Motor neuron (in vitro differentiated cells): ENCODE results near the gene CLDN12. TPM values are rescaled to one million over a fixed set of nuclear protein-coding genes. Genes with fewer than 3 reads are reported as not detected.

Source experiments
- ATAC-seq, 8 experiments: fragments of 200-7000 bp; cut with Tn5 transposase; replicated peaks in 6 of 8; 2 replicates each; pipeline ENCODE4 v1.8.0; 2021; ENCODE audit warnings: mild to moderate bottlenecking in 8 of 8, moderate library complexity in 8 of 8
- H3K27ac ChIP-seq, 2 donors: fragments of 250-450 bp; sonication (Bioruptor Pico); 2 replicates each; pipeline ENCODE4 v1.9.0; 2021; ENCODE audit warnings: antibody characterized with exemption in 2 of 2, mild to moderate bottlenecking in 2 of 2, moderate library complexity in 1 of 2
- H3K4me1 ChIP-seq, 2 donors: fragments of 250-450 bp; sonication (Bioruptor Pico); replicated peaks in 1 of 2; 2 replicates each; pipeline ENCODE4 v1.6.1; 2021; ENCODE audit warnings: antibody characterized with exemption in 2 of 2, mild to moderate bottlenecking in 2 of 2, moderate library complexity in 1 of 2
- H3K4me3 ChIP-seq, 5 donors: fragments of 250-450 bp; sonication (Bioruptor Pico); 2 replicates each; pipeline ENCODE4 v1.9.0; 2021; ENCODE audit warnings: antibody characterized with exemption in 5 of 5, mild to moderate bottlenecking in 5 of 5, moderate library complexity in 4 of 5
- WGBS, 10 experiments: fragments of 450-650 bp; shearing (Covaris generic); methylation state at CpG; one replicate each; pipeline ENCODE4 v1.0.0; 2022; 5-methylcytosine and 5-hydroxymethylcytosine counted together
- in situ Hi-C, 9 experiments: fragments of 400-800 bp; cut with MboI; loops; one replicate each; pipeline ENCODE4 v1.15.0; 2021; ENCODE audit warnings: low sequenced_read_pairs in 9 of 9, low pct_unique_long_range_greater_than_20kb in 2 of 9; ENCODE audit not compliant: unreplicated experiment in 9 of 9
- total RNA-seq, 8 experiments: library from RNA; unstranded; fragments of 300-600 nt; gene quantifications; 2 replicates each; pipeline versions ENCODE4 v1.2.3 to v1.2.4, GENCODE V29; 2022

CLDN12 gene
- 10 to 100 TPM; 28.4 to 55.1 (median 30.9) TPM for total RNA-seq

DNA sequence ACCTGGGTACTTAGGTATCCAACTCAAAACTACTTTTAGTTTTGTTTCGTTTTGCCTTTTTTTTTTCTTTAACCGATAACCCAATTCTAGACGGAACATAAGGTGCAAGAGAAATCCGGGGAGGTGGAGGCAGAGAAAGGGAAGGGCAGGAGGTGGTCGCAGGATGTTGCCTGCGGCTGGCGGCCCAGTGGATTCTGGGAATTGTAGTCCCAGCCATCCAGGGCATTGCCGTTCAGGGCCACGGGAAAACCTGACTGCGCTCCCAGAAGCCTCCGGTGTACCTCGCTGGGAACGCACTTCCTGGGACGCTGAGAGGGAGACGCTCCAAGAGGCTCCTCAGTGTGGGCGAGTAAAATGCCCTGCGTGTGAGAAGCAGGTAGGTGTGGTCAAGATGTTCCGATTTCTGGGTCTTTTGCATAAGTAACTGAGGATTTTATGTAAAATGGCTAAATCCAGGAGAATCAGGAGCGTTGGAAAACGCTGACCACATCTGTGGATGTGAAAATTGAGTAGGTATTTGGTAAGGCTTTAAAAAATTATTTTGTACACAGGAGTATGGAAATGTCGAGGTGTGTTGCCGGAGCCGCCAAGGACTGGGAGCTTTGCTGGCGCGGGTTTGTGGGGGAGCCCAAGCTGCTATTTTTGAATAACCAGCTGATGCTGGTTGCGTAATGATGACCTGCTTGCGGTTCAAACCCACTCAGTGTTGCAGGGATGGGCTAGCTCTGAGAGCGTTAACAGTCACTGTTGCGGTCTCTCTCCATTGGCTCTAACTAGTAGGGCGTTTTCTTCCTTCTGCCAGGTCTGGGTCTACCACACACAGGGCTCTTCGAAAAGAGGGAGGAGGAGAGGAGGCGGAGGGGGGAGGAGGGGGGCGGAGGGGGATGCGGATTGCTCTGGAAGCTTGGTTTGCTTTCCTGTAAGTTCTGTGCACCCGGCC, at the start of gene CLDN12:
TSS of gene CLDN12 (plus strand) at position 288 of the 940 bp plus-strand sequence. CDS start 9,216 bp downstream, outside the sequence.
- peaks cover 3 to 7% of the 10 kb centered on the region in 2 donors for H3K4me1 ChIP-seq
- WGBS, 10 experiments, result 0 to 4% (median 0%) methylated on average over 1 to 17 of the region's 35 CpGs
- H3K27ac ChIP-seq, result peak within 1 kb of the TSS; percentile 78 to 82
- peak; percentile 91 to 97 (median 95) for ATAC-seq
- H3K4me3 ChIP-seq, result peak within 1 kb of the TSS; percentile 54 to 60 (median 60)
- in situ Hi-C loops, result loop anchor here in 1 of 9 experiments (25.0 kb wide), 1 partner anchor 241 kb away; the partner anchor contains the start of gene STEAP1

- in situ Hi-C loops, result no loop called here
- H3K4me3 ChIP-seq, result no peak overlapping the region
- no peak overlapping the region for H3K27ac ChIP-seq
- 0 to 100% (median 87%) methylated on average over 1 of the region's 1 CpG; no CpG with 5 or more reads in 2 of the 10 experiments for WGBS, 10 experiments
- H3K4me1 ChIP-seq, result no peaks in the 10 kb centered on the region
- ATAC-seq, result no peak
Observed at GRCh38 chr7:90383422-90383821, 19.8 kb upstream of the CLDN12 start.

DNA sequence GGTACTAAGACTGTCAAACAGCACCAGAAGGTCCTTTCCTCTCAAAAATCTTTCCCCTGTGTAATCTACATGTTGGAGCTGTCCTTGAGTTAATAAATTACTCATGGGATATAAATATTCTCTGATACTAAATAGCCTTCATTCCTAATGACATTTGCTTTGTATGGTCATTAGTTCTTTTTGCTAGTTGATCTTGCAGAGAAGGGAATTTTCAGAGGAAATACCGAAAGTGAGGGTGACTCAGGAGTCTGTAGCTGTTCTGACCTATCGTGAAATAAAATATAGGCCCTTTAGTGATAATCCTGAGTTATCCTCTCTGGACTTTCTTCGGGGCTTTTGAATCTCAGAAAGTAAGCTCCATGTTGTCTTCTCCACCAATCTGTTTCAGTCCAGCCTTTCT, 19.4 kb upstream of the CLDN12 start:
- in situ Hi-C loops, result no loop called here
- Histone ChIP-seq H3K4me3 (no peak overlapping the region), H3K4me1 (no peaks in the 10 kb centered on the region), H3K27ac (no peak overlapping the region)
- 13 to 100% (median 100%) methylated on average over 1 to 3 of the region's 3 CpGs; no CpG with 5 or more reads in 1 of the 10 experiments for WGBS, 10 experiments
- no peak for ATAC-seq

GRCh38 chr7:90384433-90384832, 18.8 kb upstream of the CLDN12 start:
- no peak overlapping the region for H3K27ac ChIP-seq
- H3K4me1 ChIP-seq, result no peaks in the 10 kb centered on the region
- in situ Hi-C loops, result no loop called here
- H3K4me3 ChIP-seq, result no peak overlapping the region
- no peak for ATAC-seq

DNA sequence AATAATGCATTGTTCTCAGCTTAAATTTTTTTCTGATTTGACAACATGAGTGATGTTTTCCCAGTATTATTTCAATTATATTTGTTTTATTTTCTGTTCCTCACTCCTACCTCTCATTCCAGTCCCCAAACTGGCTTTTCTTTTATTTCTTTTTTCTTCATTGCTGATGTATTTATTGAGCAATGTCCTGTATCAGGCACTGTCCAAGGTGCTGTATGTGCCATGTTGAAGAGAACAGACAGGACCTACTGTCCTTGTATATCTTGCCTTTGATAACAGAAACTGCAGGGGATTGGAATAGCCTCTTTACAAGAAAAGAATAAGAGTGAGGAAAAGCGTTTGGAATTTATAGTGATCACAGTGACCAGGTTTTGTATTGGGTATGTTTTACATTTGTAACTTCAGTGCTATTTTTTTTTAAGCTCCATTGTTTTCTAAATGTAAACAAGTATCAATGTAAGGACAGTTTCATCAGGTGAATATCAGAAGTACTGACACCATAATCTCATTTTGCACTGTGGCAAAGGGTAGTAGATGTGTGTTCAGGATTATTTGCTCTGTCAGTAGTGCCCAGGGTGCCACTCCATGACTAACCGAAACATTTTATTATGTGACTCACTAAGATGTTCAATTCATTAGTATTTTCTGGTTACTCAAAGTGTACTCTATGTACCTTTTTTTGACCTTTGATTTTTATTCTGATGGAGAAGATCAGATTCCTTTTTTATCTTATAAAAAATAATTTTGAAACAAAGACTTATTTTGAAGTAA, 15.6 kb upstream of the CLDN12 start:
- Histone ChIP-seq H3K4me3 (no peak overlapping the region), H3K27ac (no peak overlapping the region), H3K4me1 (no peaks in the 10 kb centered on the region)
- in situ Hi-C loops, result no loop called here
- no peak for ATAC-seq
- WGBS, 10 experiments, result 82 to 100% (median 95%) methylated on average over 1 to 2 of the region's 2 CpGs; no CpG with 5 or more reads in 2 of the 10 experiments

DNA sequence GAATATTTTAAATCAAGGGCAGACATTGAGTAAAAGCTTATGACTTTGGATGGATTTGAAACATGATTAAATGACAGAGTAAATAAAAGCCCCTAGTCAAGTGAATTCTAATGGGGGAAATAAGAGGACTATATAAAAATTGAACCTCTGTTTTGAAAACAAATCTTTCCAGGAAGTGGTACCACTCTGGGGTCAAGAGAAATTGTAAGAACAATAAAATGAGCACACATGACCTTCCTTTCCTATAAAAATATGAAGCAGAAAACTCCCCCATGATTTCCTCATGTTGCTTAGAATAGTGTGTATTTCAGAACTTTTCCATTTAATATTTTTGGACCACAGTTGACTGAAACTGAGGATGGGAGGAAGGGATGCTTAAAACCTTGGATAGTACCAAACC, 12.3 kb upstream of the CLDN12 start:
- no peak for ATAC-seq
- H3K27ac ChIP-seq, result no peak overlapping the region
- no peaks in the 10 kb centered on the region for H3K4me1 ChIP-seq
- in situ Hi-C loops, result no loop called here
- no peak overlapping the region for H3K4me3 ChIP-seq

- 91 to 100% (median 96%) methylated on average over 3 to 5 of the region's 5 CpGs; no CpG with 5 or more reads in 1 of the 10 experiments for WGBS, 10 experiments
- in situ Hi-C loops, result no loop called here
- Histone ChIP-seq H3K27ac (no peak overlapping the region), H3K4me1 (no peaks in the 10 kb centered on the region), H3K4me3 (no peak overlapping the region)
- ATAC-seq, result no peak
Observed at GRCh38 chr7:90391488-90391887, 11.8 kb upstream of the CLDN12 start.

GRCh38 chr7:90396420-90396819, 6.8 kb upstream of the CLDN12 start:
- no peak for ATAC-seq
- in situ Hi-C loops, result no loop called here
- no peak overlapping the region for H3K27ac ChIP-seq
- no peaks in the 10 kb centered on the region for H3K4me1 ChIP-seq
- 69 to 100% (median 93%) methylated on average over 1 to 4 of the region's 4 CpGs; no CpG with 5 or more reads in 3 of the 10 experiments for WGBS, 10 experiments
- no peak overlapping the region for H3K4me3 ChIP-seq

DNA sequence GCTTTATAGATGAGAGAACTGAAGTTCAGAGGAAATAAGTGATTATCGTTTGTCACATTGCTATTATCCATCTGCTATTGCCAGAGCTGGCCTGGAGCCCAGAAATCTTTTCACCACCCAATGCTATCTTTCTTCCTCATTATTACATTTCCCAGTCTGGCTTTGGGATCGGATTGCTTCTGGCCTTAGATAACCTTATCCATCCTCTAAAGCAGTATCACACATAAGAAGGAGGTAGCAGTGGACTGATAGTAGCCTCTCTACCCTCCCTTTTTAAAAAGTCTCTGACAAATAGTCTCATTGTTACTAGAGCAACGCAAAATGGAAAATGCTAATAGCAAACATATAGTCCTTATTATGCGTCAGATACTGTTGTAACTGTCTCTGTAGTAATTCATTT, 1.3 kb upstream of the CLDN12 start:
- in situ Hi-C loops, result loop anchor here in 1 of 9 experiments (25.0 kb wide), 1 partner anchor 240 kb away; the partner anchor contains the start of gene STEAP1
- WGBS, 10 experiments, result 0 to 89% (median 60%) methylated on average over 1 to 4 of the region's 4 CpGs; no CpG with 5 or more reads in 1 of the 10 experiments
- Histone ChIP-seq H3K27ac (no peak overlapping the region), H3K4me1 (peaks cover 3 to 7% of the 10 kb centered on the region in 2 donors), H3K4me3 (no peak overlapping the region)
- ATAC-seq, result no peak

DNA sequence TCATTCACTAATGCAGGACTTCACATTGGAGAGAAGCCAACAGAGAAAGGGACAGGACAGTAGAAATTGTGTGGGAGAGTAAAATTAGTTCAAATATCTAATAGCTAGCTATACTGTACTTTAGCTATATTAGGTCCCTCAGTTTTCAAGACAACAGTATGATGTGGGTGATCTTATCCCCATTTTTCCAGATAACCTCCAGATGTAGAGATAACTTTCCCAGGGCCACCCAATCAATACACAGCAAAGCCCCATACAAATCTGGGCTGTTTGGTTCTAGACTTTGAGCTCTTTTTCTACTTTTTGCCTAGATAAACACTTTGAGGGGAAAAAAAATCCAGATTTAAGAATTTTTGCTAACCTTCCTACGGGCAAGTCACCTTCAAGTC, 482 bp upstream of the CLDN12 start:
- in situ Hi-C loops, result loop anchor here in 1 of 9 experiments (25.0 kb wide), 1 partner anchor 240 kb away; the partner anchor contains the start of gene STEAP1
- ATAC-seq, result no peak
- H3K4me1 ChIP-seq, result peaks cover 3 to 7% of the 10 kb centered on the region in 2 donors
- 17 to 60% (median 38%) methylated on average over 1 of the region's 1 CpG; no CpG with 5 or more reads in 3 of the 10 experiments for WGBS, 10 experiments
- H3K4me3 ChIP-seq, result peak overlapping the region; percentile 54 to 60 (median 60)
- H3K27ac ChIP-seq, result no peak overlapping the region

- Histone ChIP-seq H3K4me1 (peaks cover 3 to 7% of the 10 kb centered on the region in 2 donors), H3K4me3 (peak overlapping the region in 3 of 5 donors; percentile 57 to 60 (median 60)), H3K27ac (no peak overlapping the region)
- no peak for ATAC-seq
- WGBS, 10 experiments, result 39 to 100% (median 90%) methylated on average over 1 to 4 of the region's 4 CpGs; no CpG with 5 or more reads in 1 of the 10 experiments
- in situ Hi-C loops, result loop anchor here in 1 of 9 experiments (25.0 kb wide), 1 partner anchor 242 kb away; the partner anchor contains the start of gene STEAP1
Observed at GRCh38 chr7:90404777-90405176, 1.5 kb downstream of the CLDN12 start.

DNA sequence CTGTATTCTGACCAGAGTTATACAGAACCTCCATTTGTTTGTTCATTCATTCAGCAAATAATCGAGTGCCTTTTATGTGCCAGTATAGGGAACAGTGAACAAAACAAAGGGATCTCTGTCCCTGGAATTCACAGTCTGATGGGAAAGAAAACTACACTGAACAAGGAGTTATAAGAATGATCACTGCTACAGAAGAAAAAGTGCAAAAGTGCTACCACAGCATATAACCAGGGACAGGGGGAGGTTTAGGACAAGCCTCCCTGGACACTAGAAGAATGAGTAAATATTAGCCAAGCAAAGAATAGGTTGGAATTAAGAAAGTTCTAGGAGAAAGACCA, 4.2 kb downstream of the CLDN12 start:
- in situ Hi-C loops, result loop anchor here in 1 of 9 experiments (25.0 kb wide), 1 partner anchor 245 kb away; the partner anchor contains the start of gene STEAP1
- Histone ChIP-seq H3K27ac (no peak overlapping the region), H3K4me3 (no peak overlapping the region), H3K4me1 (peaks cover 3 to 7% of the 10 kb centered on the region in 2 donors)
- 50 to 100% (median 83%) methylated on average over 1 of the region's 1 CpG; no CpG with 5 or more reads in 1 of the 10 experiments for WGBS, 10 experiments
- ATAC-seq, result peak in 1 of 8 experiments; percentile 6

- WGBS, 10 experiments, result 90 to 100% (median 100%) methylated on average over 1 of the region's 1 CpG; no CpG with 5 or more reads in 2 of the 10 experiments
- H3K4me1 ChIP-seq, result peaks cover 0 to 7% of the 10 kb centered on the region in 2 donors
- in situ Hi-C loops, result loop anchor here in 1 of 9 experiments (25.0 kb wide), 1 partner anchor 246 kb away; the partner anchor contains the start of gene STEAP1
- no peak overlapping the region for H3K27ac ChIP-seq
- no peak for ATAC-seq
- H3K4me3 ChIP-seq, result no peak overlapping the region
Observed at GRCh38 chr7:90408142-90408541, 4.9 kb downstream of the CLDN12 start.
